ENCODE results near the gene KLHL40.
"Not testable (repeated sequence)": the region's sequence is repeated elsewhere in the genome, so short reads cannot be mapped to it uniquely, and the experiment has no call there.

KLHL40 gene

GRCh38 chr3:42714171-42714852 is 29.0 kb downstream of the KLHL40 start:
- in situ Hi-C loops (cut with HindIII; ENCODE audit: low sequenced_read_pairs), result loop anchor here (5.0 kb wide), 2 partner anchors 43 to 52 kb away; no protein-coding TSS in a partner anchor

GRCh38 chr3:42717306-42717705 is 32.0 kb downstream of the KLHL40 start:
- in situ Hi-C loops (cut with HindIII; ENCODE audit: low sequenced_read_pairs), result no loop called here

GRCh38 chr3:42718338-42718737 is 33.0 kb downstream of the KLHL40 start:
- in situ Hi-C loops (cut with HindIII; ENCODE audit: low sequenced_read_pairs), result no loop called here

DNA sequence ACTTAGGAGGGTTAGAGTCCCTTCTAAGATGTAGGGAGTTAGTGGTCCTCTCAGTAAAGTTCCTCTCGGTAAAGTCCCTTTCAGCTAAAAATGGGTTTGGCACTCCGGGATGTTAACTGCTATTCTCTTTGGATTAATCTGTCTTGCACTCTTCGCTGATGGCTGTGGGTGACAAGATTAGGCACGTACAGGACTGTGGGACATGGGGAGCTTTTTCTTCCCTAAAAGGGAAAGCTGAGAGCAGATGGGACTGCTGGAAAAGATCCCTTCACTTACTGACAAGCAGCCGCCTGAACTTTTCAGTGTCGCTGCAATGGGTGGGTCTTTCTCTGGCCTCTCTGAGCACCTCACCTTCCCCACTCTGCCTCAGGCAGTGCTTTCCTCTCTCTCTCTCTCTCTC is 33.7 kb downstream of the KLHL40 start:
- in situ Hi-C loops (cut with HindIII; ENCODE audit: low sequenced_read_pairs), result no loop called here

- in situ Hi-C loops (cut with HindIII; ENCODE audit: low sequenced_read_pairs), result no loop called here
These were observed 34.8 kb downstream of the KLHL40 start for GRCh38 chr3:42720126-42720525.

GRCh38 chr3:42721690-42722089 is 36.4 kb downstream of the KLHL40 start:
- in situ Hi-C loops (cut with HindIII; ENCODE audit: low sequenced_read_pairs), result no loop called here

DNA sequence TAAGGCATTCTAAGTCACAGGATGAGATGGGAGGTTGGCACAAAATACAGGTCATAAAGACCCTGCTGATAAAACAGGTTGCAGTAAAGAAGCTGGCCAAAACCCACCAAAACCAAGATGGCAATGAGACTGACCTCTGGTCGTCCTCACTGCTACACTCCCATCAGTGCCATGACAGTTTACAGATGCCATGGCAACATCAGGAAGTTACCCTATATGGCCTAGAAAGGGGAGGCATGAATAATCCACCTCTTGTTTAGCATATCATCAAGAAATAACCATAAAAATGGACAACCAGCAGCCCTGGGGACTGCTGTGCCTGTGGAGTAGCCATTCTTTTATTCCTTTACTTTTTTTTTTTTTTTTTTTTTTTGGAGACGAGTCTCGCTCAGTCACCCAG is 37.1 kb downstream of the KLHL40 start:
- in situ Hi-C loops (cut with HindIII; ENCODE audit: low sequenced_read_pairs), result not testable (repeated sequence)

DNA sequence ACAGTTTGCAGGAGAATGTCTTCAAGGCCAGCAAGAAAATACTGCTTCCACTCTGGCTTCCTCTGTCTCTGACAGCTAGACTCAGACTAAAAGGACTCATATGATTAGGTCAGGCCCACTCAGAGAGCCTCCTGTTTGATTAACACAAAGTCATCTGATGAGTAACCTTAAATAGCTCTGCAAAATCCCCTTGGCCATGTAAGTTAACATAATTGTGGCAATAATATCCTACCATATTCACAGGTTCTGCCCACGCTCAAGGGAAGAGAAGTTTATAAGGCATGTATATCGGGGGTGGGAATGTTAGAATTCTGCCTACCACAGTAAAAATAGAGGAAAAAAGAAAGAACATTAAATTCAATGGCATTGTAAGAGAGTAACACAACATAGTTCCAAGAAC is 37.9 kb downstream of the KLHL40 start:
- in situ Hi-C loops (cut with HindIII; ENCODE audit: low sequenced_read_pairs), result no loop called here

GRCh38 chr3:42725454-42725853 is 40.1 kb downstream of the KLHL40 start:
- in situ Hi-C loops (cut with HindIII; ENCODE audit: low sequenced_read_pairs), result no loop called here

GRCh38 chr3:42728056-42728455 is 42.7 kb downstream of the KLHL40 start:
- in situ Hi-C loops (cut with HindIII; ENCODE audit: low sequenced_read_pairs), result no loop called here

DNA sequence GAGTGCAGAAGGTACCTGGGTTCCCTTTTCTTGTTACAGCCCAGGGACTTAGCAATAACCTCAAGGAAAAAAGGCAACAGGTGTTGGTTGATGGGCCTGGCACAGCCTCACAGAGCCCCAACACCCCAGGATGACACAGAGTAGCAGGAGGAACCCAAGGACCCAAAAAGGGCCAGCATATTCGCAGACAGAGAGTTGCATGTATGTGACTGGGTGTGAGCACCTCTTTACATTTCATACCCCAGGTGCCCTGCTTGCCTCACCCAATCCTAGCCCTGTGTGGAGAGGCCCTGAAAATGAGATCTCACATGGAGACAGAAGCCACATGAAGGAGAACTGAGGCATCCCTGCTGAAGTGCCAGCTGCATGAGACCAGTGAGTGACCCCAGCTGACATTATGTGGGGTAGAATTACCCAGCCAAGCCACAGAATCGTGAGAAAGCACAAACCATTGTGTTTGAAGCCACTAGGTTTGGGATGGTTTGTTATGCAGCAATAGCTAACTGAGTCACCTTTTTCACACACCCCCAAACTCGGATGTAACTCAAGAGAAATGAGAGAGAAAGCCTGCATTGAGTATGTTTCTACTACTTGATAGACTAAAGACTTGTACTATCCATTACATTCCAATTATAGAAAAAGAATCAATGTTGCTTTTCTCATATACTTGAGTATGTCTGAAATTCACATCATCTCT is 43.5 kb downstream of the KLHL40 start:
- in situ Hi-C loops (cut with HindIII; ENCODE audit: low sequenced_read_pairs), result no loop called here

- in situ Hi-C loops (cut with HindIII; ENCODE audit: low sequenced_read_pairs), result no loop called here
These were observed 44.2 kb downstream of the KLHL40 start for GRCh38 chr3:42729404-42730145.

GRCh38 chr3:42730294-42730693 is 45.0 kb downstream of the KLHL40 start:
- in situ Hi-C loops (cut with HindIII; ENCODE audit: low sequenced_read_pairs), result no loop called here

GRCh38 chr3:42730706-42731420 is 45.5 kb downstream of the KLHL40 start:
- in situ Hi-C loops (cut with HindIII; ENCODE audit: low sequenced_read_pairs), result no loop called here

DNA sequence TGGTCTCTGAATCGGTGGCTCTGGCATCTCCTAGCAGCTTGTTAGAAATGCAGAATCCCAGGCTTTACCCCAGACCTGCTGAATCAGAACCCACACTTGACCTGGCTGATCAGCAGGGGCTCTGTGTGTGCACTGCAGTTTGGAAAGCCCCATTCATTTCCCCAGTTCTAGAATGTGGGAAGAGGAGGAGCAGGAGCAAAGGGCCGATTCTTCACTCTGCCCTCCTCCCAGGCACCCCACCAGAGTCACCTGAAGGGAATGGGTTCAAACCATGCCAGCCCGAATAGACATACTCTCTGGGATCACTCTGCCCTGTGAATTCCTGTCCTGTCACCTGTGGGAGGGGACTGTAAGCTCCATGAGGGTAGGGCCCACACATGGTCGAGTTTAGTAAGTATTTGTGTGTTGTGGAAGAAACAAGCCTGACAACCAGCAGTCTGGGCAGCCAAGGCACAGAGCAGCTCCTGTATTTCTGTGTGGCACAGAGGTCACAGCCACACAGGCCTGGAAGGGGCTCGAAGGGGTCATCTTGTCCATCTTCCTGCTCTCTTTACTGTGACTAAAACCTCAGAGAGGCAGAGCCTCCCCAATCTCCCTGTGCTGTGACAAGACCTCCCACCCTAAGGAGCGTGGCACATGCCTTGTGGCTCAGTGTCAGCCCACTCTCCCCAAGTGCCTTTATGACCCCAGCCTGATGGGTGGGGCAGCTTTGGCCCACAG is 46.3 kb downstream of the KLHL40 start:
- in situ Hi-C loops (cut with HindIII; ENCODE audit: low sequenced_read_pairs), result no loop called here

DNA sequence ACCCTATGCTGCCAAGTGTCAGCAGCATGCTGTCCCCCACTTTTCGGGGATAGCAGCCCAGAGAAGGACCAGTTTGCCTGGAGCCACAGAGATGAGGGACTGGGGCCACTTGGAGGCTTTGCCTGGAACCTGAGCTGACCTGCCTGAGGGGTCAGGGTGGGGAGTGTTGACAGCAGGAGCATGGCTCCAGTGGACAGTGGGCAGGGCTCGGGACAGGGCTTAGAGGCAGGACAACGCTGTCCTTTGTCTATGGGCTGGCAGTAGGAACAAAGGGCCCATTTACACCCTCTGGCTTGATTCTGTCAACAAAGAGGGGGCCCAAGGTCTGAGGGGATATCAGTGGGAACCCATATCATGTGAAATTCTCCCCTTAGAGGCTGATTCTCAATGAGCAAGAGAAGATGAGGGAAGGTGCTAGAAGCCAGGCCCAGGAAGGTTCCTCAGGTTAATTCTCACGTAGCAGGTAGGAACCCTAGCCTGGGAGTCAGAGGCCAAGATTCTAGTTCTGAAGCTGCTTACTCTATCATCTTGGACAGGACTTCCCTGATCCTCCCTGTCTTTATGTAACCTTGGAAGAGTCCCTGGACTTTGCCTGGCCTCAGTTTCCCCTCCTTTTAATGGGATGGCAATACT is 47.0 kb downstream of the KLHL40 start:
- in situ Hi-C loops (cut with HindIII; ENCODE audit: low sequenced_read_pairs), result no loop called here

- in situ Hi-C loops (cut with HindIII; ENCODE audit: low sequenced_read_pairs), result no loop called here
These were observed 47.6 kb downstream of the KLHL40 start for GRCh38 chr3:42732829-42733459.

DNA sequence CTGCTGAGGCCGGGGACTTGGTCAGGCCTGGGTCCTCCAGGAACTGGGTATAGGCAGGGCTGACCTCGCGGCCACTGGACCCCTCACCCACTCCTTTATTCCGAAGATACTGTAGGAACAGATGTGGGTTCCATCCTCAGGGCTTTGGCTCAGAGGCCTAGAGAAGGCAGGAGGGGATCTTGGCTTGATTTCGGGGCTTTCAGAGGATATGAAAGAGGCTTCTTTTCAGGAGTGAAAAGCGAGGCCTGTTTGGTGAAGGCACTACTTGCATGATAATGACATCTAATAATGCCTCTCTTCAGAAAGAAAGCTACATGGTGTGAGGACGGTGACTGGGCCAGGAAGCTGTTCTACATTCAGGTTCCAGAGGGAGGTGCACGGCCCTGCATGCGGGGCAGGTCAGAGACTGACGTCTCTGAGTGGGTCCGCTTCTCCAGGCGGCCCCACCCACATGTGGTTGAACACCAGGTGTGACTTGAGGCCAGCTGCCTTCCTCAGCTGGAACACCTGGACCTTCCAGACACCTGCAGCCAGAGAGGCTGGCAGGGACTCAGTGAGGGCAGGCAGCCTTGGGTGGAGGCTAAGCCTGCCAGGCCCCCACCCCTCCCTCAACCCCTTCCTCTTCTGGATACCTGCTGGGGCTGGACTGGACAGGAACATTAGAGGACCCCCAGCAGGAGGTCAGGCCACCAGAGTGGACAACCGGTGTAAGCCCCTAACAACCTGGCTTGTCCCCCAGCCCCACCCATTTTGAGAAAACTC is 48.3 kb downstream of the KLHL40 start:
- in situ Hi-C loops (cut with HindIII; ENCODE audit: low sequenced_read_pairs), result no loop called here

DNA sequence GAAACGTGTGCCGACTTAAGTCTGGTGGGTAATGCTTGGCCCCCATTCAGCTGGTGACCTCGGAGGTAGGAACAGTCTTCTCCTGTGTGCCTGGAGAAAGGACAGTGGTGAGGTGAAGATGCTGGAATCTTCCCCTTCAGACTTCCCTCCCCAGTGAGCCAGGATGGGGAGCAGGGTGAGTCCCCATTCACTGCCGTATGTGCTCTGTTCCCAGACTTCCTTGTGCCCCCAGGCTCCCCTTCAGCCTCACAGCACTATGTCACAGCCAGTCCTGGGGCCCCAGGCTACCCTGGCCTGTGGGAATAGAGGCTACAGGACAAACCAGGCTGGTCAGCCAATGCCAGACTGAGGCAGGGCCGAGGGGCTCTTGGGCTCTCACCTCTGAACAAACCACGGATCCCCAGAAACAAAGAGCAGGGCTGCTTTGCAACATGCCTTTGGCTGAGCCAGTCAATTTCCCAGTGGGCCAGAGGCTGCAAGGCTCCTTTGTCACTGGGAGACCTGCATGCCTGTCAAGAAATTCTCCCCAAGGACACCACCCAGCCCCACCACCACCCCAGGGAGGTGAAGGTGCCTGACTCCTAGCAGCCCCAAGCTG is 49.0 kb downstream of the KLHL40 start:
- in situ Hi-C loops (cut with HindIII; ENCODE audit: low sequenced_read_pairs), result no loop called here

Measured in endothelial cell of hepatic sinusoid (primary cell).